Spleen (tissue), 7 donors: ENCODE measurements around the gene RPTOR.
"Not testable (repeated sequence)": the region's sequence is repeated elsewhere in the genome, so short reads cannot be mapped to it uniquely, and the experiment has no call there.

ENCODE experiments used
- POLR2A ChIP-seq, 3 donors: fragments of 450-650 bp; IDR thresholded peaks; one replicate each; pipeline ENCODE4 v1.5.1; 2017; ENCODE audit warnings: antibody characterized with exemption in 3 of 3, mild to moderate bottlenecking in 1 of 3
- TF ChIP-seq, protein P1 (sequence below), 11 experiments: fragments of 200-600 bp in 7 of 11; fragments of 450-650 bp in 4 of 11; sonication (generic) in 4 of 11; IDR thresholded peaks in 8 of 11; conservative IDR thresholded peaks in 3 of 11; 1 replicate in 7 of 11; 2 replicates in 4 of 11; pipeline versions ENCODE4 v1.4.0 to v1.8.0; 2016 to 2021; ENCODE audit warnings: antibody characterized with exemption in 11 of 11, inconsistent platforms in 4 of 11, mild to moderate bottlenecking in 1 of 11
- donor health status: DM: no; HTN: no; CAD: no; lungs with moderate emphysema.
- donor health status: DM: no; HTN: no; CAD: no.
- donor health status: DM: no; HTN: no; CAD: no.

DNA sequence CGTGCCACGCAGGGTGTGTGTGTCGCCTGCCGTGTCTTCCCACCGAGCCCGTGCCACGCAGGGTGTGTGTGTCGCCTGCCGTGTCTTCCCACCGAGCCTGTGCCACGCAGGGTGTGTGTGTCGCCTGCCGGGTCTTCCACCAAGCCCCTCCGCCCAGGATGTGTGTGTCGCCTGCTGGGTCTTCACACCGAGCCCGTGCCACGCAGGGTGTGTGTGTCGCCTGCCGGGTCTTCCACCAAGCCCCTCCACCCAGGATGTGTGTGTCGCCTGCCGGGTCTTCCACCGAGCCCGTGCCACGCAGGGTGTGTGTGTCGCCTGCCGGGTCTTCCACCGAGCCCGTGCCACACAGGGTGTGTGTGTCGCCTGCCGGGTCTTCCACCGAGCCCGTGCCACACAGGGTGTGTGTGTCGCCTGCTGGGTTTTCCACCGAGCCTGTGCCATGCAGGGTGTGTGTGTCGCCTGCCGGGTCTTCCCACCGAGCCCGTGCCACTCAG lies 331.9 kb downstream of the RPTOR start:
- TF ChIP-seq POLR2A (IDR thresholded peaks at IDR 0.05), result not testable (repeated sequence)
- TF ChIP-seq, protein P1, sequence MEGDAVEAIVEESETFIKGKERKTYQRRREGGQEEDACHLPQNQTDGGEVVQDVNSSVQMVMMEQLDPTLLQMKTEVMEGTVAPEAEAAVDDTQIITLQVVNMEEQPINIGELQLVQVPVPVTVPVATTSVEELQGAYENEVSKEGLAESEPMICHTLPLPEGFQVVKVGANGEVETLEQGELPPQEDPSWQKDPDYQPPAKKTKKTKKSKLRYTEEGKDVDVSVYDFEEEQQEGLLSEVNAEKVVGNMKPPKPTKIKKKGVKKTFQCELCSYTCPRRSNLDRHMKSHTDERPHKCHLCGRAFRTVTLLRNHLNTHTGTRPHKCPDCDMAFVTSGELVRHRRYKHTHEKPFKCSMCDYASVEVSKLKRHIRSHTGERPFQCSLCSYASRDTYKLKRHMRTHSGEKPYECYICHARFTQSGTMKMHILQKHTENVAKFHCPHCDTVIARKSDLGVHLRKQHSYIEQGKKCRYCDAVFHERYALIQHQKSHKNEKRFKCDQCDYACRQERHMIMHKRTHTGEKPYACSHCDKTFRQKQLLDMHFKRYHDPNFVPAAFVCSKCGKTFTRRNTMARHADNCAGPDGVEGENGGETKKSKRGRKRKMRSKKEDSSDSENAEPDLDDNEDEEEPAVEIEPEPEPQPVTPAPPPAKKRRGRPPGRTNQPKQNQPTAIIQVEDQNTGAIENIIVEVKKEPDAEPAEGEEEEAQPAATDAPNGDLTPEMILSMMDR (IDR thresholded peaks at IDR 0.05 in 8 of 11, conservative IDR thresholded peaks at IDR 0.05 in 3 of 11), result not testable (repeated sequence)
